Neural cell (in vitro differentiated cells): ENCODE data around the gene CLCN5. TPM values are rescaled to one million over a fixed set of nuclear protein-coding genes. Genes with fewer than 3 reads are reported as not detected.

Experiments
- H2AFZ ChIP-seq: fragments of 200-600, 300-800 bp; sonication (generic), shearing (Covaris generic); 2 replicates; pipeline ENCODE4 v1.6.0; 2014; ENCODE audit warnings: low read depth, mild to moderate bottlenecking, antibody characterized with exemption, low read length, moderate library complexity
- H3F3A ChIP-seq: fragments of 200-600 bp; shearing (Covaris generic); 2 replicates; pipeline ENCODE4 v1.6.1; 2016; ENCODE audit warnings: mild to moderate bottlenecking, moderate library complexity, mixed read lengths, antibody characterized with exemption, low read length; ENCODE audit not compliant: insufficient read depth, poor library complexity, severe bottlenecking
- H3K27ac ChIP-seq: fragments of 200-600, 300-800 bp; sonication (generic), shearing (Covaris generic); 2 replicates; pipeline ENCODE4 v1.5.1; 2014; ENCODE audit warnings: mild to moderate bottlenecking, low read length, moderate library complexity
- H3K27me3 ChIP-seq: fragments of 300-800, 200-600 bp; sonication (generic), shearing (Covaris generic); 2 replicates; pipeline ENCODE4 v1.6.0; 2014; ENCODE audit warnings: mild to moderate bottlenecking, low read depth, low read length, moderate library complexity; ENCODE audit not compliant: insufficient read depth
- H3K36me3 ChIP-seq: fragments of 300-800, 200-600 bp; sonication (generic), shearing (Covaris generic); 2 replicates; pipeline ENCODE4 v1.5.1; 2014; ENCODE audit warnings: mild to moderate bottlenecking, antibody characterized with exemption, low read length, moderate library complexity; ENCODE audit not compliant: insufficient read depth
- H3K4me2 ChIP-seq: fragments of 300-800, 200-600 bp; sonication (generic), shearing (Covaris generic); 2 replicates; pipeline ENCODE4 v1.6.0; 2014; ENCODE audit warnings: mild to moderate bottlenecking, low read length
- H3K4me3 ChIP-seq: fragments of 300-800, 200-600 bp; sonication (generic), shearing (Covaris generic); 2 replicates; pipeline ENCODE4 v1.5.1; 2014; ENCODE audit warnings: mild to moderate bottlenecking, low read length, moderate library complexity
- H3K79me2 ChIP-seq: fragments of 200-600 bp; shearing (Covaris generic); replicated peaks from 2 replicates; pipeline ENCODE4 v1.6.0; 2014; ENCODE audit warnings: mild to moderate bottlenecking, low read length, moderate library complexity; ENCODE audit not compliant: insufficient read depth
- H3K9ac ChIP-seq: fragments of 300-800, 200-600 bp; sonication (generic), shearing (Covaris generic); 2 replicates; pipeline ENCODE4 v1.6.1; 2016; ENCODE audit warnings: mild to moderate bottlenecking, low read length, mixed read lengths
- H3K9me2 ChIP-seq: fragments of 200-600 bp; shearing (Covaris generic); 2 replicates; pipeline ENCODE4 v1.6.1; 2016; ENCODE audit warnings: mild to moderate bottlenecking, low read length, mixed read lengths; ENCODE audit not compliant: insufficient read depth
- H3K9me3 ChIP-seq: fragments of 200-600, 300-800 bp; sonication (generic), shearing (Covaris generic); 2 replicates; pipeline ENCODE4 v1.6.1; 2016; ENCODE audit warnings: mild to moderate bottlenecking, mixed run types, low read length, moderate library complexity, mixed read lengths
- H4K20me1 ChIP-seq: fragments of 200-600 bp; shearing (Covaris generic); 2 replicates; pipeline ENCODE4 v1.6.1; 2016; ENCODE audit warnings: mild to moderate bottlenecking, mixed run types; ENCODE audit not compliant: insufficient read depth
- EP300 ChIP-seq: fragments of 450-650 bp; conservative IDR thresholded peaks from 2 replicates; pipeline ENCODE4 v1.6.1; 2014; ENCODE audit warnings: antibody characterized with exemption, mild to moderate bottlenecking, moderate library complexity; ENCODE audit not compliant: poor library complexity, severe bottlenecking
- EZH2 ChIP-seq: fragments of 200-600, 300-800 bp; shearing (Covaris generic), sonication (generic); IDR thresholded peaks from 2 replicates; pipeline ENCODE4 v1.6.1; 2014; ENCODE audit warnings: antibody characterized with exemption, low read length, borderline replicate concordance, mild to moderate bottlenecking; ENCODE audit not compliant: insufficient read depth, poor library complexity, severe bottlenecking
- MXI1 ChIP-seq: fragments of 450-650 bp; conservative IDR thresholded peaks from 2 replicates; pipeline ENCODE4 v1.6.1; 2014; ENCODE audit warnings: antibody characterized with exemption, mild to moderate bottlenecking; ENCODE audit not compliant: poor library complexity, severe bottlenecking
- POLR2AphosphoS5 ChIP-seq: IDR thresholded peaks from 2 replicates; pipeline ENCODE4 v1.6.1; 2012
- RAD21 ChIP-seq: fragments of 450-650 bp; conservative IDR thresholded peaks from 2 replicates; pipeline ENCODE4 v1.6.1; 2014; ENCODE audit warnings: antibody characterized with exemption, mild to moderate bottlenecking, moderate library complexity
- SMC3 ChIP-seq: fragments of 450-650 bp; conservative IDR thresholded peaks from 2 replicates; pipeline ENCODE4 v1.6.1; 2014; ENCODE audit warnings: antibody characterized with exemption, mild to moderate bottlenecking, moderate library complexity; ENCODE audit not compliant: poor library complexity
- TAF1 ChIP-seq: IDR thresholded peaks from 2 replicates; pipeline ENCODE4 v1.6.1; 2012; ENCODE audit warnings: low read depth
- polyA plus RNA-seq: library from polyadenylated mRNA; depleted of rRNA; stranded (reverse); fragments of >200 nt; gene quantifications from 2 replicates; pipeline ENCODE4 v1.2.3, GENCODE V29; 2014
- TF ChIP-seq, protein P1 (sequence below): IDR thresholded peaks from 2 replicates; pipeline ENCODE4 v1.6.1; 2012; ENCODE audit warnings: borderline replicate concordance
- TF ChIP-seq, protein P2 (sequence below): fragments of 450-650 bp; IDR thresholded peaks from 2 replicates; pipeline ENCODE4 v1.5.1; 2014; ENCODE audit warnings: antibody characterized with exemption, mild to moderate bottlenecking, moderate library complexity; ENCODE audit not compliant: poor library complexity, severe bottlenecking

CLCN5 gene
- polyA plus RNA-seq, 1 donor from 2014 or later, result 13.1 TPM

DNA sequence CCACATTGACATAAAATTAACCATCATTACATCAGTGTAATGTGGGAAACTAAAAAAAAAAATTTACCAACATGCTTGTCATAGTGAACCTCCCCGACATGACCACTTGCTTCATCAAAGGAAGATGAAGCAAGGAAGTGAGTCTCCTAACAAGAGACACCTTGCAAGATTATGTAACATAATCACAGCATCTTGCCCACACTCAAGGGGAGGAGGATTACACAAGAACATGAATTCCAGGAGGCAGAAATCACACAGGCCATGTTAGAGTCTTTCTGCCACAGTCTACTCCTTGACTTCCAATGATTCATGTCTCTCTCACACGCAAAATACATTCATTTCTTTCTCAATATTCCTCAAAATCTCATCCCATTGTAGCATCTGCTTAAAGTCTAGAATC lies 185.1 kb downstream of the CLCN5 start:
- no peak overlapping the region for H3K4me2 ChIP-seq
- no peaks in the 10 kb centered on the region for H4K20me1 ChIP-seq
- H2AFZ ChIP-seq, result no peak overlapping the region
- no peak overlapping the region for H3K4me3 ChIP-seq
- H3K9ac ChIP-seq, result no peak overlapping the region
- H3K79me2 ChIP-seq, result no peaks in the 10 kb centered on the region
- H3K27ac ChIP-seq, result no peak overlapping the region
- no peak for TF ChIP-seq MXI1
- TF ChIP-seq, protein P1, sequence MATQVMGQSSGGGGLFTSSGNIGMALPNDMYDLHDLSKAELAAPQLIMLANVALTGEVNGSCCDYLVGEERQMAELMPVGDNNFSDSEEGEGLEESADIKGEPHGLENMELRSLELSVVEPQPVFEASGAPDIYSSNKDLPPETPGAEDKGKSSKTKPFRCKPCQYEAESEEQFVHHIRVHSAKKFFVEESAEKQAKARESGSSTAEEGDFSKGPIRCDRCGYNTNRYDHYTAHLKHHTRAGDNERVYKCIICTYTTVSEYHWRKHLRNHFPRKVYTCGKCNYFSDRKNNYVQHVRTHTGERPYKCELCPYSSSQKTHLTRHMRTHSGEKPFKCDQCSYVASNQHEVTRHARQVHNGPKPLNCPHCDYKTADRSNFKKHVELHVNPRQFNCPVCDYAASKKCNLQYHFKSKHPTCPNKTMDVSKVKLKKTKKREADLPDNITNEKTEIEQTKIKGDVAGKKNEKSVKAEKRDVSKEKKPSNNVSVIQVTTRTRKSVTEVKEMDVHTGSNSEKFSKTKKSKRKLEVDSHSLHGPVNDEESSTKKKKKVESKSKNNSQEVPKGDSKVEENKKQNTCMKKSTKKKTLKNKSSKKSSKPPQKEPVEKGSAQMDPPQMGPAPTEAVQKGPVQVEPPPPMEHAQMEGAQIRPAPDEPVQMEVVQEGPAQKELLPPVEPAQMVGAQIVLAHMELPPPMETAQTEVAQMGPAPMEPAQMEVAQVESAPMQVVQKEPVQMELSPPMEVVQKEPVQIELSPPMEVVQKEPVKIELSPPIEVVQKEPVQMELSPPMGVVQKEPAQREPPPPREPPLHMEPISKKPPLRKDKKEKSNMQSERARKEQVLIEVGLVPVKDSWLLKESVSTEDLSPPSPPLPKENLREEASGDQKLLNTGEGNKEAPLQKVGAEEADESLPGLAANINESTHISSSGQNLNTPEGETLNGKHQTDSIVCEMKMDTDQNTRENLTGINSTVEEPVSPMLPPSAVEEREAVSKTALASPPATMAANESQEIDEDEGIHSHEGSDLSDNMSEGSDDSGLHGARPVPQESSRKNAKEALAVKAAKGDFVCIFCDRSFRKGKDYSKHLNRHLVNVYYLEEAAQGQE, result no peak
- no peak for TF ChIP-seq EP300
- TF ChIP-seq, protein P2, sequence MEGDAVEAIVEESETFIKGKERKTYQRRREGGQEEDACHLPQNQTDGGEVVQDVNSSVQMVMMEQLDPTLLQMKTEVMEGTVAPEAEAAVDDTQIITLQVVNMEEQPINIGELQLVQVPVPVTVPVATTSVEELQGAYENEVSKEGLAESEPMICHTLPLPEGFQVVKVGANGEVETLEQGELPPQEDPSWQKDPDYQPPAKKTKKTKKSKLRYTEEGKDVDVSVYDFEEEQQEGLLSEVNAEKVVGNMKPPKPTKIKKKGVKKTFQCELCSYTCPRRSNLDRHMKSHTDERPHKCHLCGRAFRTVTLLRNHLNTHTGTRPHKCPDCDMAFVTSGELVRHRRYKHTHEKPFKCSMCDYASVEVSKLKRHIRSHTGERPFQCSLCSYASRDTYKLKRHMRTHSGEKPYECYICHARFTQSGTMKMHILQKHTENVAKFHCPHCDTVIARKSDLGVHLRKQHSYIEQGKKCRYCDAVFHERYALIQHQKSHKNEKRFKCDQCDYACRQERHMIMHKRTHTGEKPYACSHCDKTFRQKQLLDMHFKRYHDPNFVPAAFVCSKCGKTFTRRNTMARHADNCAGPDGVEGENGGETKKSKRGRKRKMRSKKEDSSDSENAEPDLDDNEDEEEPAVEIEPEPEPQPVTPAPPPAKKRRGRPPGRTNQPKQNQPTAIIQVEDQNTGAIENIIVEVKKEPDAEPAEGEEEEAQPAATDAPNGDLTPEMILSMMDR, result no peak
- no peak for TF ChIP-seq TAF1
- no peak for TF ChIP-seq RAD21
- no peak for TF ChIP-seq POLR2AphosphoS5
- no peak for TF ChIP-seq SMC3
- TF ChIP-seq EZH2, result no peak
- H3K36me3 ChIP-seq, result no peaks in the 10 kb centered on the region
- H3F3A ChIP-seq, result no peaks in the 10 kb centered on the region
- no peaks in the 10 kb centered on the region for H3K27me3 ChIP-seq
- no peaks in the 10 kb centered on the region for H3K9me2 ChIP-seq
- H3K9me3 ChIP-seq, result no peaks in the 10 kb centered on the region

DNA sequence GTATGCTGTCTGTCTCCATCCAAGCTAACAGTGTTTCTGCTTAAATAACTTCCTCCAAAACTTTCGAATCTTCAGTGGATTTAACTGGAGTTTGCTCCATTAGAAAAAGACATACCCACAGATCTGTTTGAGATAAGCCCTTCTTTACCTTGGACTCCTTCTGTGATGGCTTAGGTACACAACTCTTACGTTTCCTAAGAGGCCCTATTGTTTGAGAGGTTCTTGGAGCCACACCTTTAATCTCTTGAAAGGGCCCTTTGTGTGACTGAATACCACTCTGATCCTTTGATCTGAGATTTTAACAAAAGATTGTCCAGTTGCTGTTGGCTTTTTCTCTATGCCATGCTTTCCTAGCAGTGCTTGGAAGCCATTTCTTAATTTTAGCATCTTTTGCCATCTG lies 185.9 kb downstream of the CLCN5 start:
- no peaks in the 10 kb centered on the region for H3K9me3 ChIP-seq
- no peaks in the 10 kb centered on the region for H3F3A ChIP-seq
- no peak overlapping the region for H3K9ac ChIP-seq
- no peaks in the 10 kb centered on the region for H3K36me3 ChIP-seq
- H3K4me2 ChIP-seq, result no peak overlapping the region
- H3K27me3 ChIP-seq, result no peaks in the 10 kb centered on the region
- H2AFZ ChIP-seq, result no peak overlapping the region
- no peaks in the 10 kb centered on the region for H3K79me2 ChIP-seq
- no peak overlapping the region for H3K4me3 ChIP-seq
- no peaks in the 10 kb centered on the region for H3K9me2 ChIP-seq
- TF ChIP-seq EZH2 (no peak), RAD21 (no peak), MXI1 (no peak), POLR2AphosphoS5 (no peak), EP300 (no peak), TAF1 (no peak), SMC3 (no peak)
- TF ChIP-seq, protein P1, result no peak
- TF ChIP-seq, protein P2, result no peak
- no peak overlapping the region for H3K27ac ChIP-seq
- H4K20me1 ChIP-seq, result no peaks in the 10 kb centered on the region
